HG02623 (cell line): Measurements from ENCODE around the gene ADA.
"Not testable (repeated sequence)": the region's sequence is repeated elsewhere in the genome, so short reads cannot be mapped to it uniquely, and the experiment has no call there.

Experiments used
- ATAC-seq: cut with Tn5 transposase; IDR thresholded peaks from one replicate; pipeline ENCODE4 v1.9.1; 2021; ENCODE audit warnings: moderate library complexity; ENCODE audit not compliant: unreplicated experiment

Gene ADA

DNA sequence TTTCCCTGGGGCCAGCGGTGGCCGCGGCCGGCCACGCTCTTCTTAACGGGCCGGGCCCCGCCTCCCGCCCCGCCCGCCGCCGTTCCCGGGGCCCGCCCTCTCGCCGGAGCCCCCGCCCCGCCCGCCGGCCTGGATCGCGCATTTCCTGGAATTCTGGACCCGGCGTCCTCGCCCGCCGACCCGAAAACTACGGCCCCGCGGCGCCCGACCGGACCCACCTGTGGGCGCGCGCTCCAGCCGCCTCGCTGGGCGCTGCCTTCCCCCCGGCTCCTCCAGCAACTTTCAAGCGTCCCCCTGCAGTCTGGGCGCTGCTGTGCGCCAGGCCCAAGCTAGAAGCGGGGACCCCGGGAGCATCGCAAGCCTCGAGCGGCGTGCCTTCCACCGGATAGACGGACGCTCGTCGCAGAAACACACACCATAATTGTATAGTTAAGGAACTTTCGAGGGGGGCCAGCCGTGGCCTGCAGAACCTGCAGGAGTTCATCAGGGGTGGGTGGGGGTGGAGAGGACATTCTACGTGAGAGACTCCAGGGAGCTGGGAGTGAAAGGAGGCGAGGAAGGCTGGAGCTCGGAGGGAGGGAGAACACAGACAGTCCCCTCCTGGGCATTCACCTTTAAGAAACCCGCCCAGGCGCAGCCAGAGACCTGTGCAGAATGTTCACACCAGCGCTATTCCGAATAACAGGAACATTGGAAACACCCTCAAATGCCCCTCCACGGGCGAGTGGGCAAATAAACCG, at the start of gene ADA:
ADA (minus strand) TSS at position 16 of the 740 bp plus-strand sequence. CDS start 92 bp downstream, outside the sequence.
- ATAC-seq = no peak

DNA sequence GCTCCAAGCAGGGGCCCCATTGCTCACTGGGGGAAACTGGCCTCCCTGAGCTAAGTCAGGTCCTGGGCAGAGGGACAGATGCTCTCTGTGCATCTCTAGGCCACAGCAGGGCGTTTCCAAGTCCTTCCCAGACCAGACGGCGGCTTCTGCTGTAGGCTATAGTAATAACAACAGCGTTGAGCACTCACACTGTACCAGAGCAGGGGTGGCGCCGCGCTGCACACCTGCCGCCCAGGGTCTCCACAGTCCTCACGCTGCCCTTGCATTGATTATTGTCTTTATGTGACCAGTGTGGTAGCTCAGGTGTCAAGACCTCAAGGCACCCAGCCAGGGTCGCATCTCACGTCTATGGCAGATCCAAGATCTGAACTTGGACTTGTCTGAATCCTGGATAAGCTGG, 48.8 kb upstream of the ADA start:
- ATAC-seq = no peak

DNA sequence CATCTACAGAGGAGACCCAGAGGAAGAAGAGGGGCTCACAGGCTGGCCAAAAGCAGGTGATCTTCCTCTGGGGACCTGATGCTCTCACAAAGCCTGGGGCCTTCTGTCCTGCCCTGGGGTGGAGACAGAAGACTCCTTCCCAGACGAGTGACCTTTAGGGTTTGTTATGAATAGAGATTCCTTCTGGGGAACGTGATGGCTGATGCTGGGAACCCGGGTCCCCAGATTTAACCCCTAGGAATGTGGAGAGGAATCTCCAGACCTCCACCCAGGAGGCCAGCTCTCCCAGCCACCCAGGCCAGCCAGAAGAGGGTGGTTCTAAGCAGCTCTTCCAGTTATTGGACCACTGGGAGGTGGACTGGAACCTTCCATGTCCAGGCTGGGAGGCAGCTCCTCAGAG, 46.9 kb upstream of the ADA start:
- ATAC-seq = no peak

DNA sequence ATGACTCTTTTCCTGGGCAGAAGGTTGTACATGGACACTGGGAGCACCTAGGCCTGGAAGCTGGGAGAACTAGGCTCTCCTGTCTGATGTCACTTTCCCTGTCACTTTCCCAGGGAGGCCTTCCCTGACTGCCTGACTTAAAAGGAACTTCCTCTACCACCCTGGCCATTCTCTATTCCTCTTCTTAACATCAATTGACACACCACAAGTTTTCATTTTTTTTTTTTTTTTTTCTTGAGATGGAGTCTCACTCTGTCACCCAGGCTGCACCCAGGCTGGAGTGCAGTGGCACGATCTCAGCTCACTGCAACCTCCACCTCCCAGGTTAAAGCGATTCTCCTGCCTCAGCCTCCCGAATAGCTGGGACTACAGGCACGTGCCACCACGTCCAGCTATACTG, 45.5 kb upstream of the ADA start:
- not testable (repeated sequence) for ATAC-seq

DNA sequence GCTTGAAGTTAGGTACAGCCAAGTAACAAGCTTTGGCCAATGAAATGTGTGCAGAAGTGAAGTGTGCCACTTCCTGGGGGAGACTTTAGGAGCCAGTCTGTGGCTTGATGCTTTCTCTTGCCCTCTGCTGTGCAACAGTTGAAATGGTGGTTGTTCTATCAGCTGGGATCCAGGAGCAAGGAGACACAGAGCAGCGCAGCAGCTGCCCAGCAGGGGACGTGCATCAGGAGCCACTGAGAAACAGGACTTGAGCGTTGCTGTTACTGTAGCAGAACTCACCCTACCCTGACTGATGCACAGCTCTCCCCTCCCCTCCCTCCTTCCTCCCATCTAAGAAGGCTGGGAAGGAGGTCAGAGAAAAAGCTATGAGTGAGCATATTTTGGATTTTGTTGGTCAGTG, 44.8 kb upstream of the ADA start:
- no peak for ATAC-seq

DNA sequence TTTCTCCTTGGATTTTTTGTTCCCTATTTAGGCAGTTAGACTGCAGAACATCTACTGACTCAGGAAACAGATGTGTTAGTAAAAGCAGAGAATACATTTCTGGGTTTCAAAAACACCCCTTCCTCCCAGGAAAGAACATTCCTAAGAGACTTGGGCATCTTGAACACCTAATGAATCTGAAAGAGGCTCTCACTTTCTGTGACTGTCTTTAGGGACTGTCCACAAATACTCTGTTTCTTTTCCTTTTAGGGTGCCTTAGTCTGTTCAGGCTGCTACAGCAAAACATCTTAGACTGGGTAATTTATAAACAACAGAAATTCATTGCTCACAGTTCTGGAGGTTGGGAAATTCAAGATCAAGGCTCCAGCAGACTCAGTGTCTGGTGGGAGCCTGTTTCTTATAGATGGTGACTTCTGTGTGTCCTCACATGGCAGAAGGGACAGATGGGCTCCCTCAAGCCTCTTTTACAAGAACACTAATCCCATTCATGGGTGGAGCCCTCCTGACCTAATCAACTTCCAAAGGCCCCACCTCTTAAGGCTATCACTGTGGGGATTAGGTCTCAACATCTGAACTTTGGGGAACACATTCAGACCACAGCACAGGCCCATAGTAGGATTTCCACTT, 44.3 kb upstream of the ADA start:
- no peak for ATAC-seq

DNA sequence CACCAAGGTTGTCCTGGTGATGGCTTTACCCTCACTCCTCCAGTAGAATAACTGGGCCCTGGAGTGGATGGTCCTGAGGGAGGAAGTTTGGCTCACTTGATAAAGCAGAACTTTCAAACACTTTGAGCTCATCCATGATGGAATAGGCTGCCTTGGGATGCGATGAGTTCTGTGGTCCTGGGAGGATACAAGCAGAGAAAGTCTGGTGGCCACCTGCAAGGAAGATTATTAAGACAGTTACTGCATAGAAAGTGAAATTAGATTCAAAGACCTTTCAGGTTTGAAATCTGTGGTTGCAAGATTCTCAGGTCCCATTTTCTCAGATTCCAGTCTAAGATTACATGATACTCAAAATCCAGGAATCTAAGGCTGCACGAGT, 43.8 kb upstream of the ADA start:
- ATAC-seq = no peak

DNA sequence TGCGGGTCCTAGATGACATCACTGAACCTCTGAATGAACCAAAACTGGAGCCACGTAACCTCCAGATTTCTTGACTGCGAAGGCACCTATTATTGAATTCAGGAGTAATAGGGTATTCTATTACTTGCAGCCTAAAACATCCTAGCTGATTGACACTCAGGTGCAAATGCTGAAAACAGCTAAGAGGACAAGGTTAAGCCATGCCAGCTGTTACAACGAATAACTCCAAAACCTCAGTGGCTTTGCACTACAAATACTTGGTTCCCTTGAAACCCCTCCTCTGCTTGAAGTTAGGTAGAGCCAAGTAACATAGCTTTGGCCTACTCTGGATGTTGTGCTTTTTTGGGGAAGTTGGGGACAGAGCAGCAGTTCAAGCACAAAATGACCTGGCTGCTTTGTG, 42.7 kb upstream of the ADA start:
- no peak for ATAC-seq

DNA sequence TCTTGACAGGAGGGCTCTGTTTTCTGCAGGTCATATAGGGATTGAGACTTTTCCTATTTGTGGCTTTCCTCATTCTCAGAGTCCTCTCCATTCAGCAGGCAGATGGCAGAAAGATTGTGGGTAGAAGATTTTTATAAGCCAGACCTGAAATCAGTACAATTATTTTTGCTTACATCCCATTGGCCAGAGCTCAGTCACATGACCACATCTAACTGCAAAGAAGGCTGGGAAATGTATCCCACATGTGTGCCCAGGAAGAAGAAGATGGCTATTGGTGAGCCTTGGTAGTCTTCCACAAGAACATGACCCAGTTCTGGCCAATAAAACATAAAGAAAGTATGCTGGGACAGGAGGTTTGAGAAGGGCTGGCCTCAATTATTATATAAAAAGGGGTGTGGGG, 42.1 kb upstream of the ADA start:
- no peak for ATAC-seq

DNA sequence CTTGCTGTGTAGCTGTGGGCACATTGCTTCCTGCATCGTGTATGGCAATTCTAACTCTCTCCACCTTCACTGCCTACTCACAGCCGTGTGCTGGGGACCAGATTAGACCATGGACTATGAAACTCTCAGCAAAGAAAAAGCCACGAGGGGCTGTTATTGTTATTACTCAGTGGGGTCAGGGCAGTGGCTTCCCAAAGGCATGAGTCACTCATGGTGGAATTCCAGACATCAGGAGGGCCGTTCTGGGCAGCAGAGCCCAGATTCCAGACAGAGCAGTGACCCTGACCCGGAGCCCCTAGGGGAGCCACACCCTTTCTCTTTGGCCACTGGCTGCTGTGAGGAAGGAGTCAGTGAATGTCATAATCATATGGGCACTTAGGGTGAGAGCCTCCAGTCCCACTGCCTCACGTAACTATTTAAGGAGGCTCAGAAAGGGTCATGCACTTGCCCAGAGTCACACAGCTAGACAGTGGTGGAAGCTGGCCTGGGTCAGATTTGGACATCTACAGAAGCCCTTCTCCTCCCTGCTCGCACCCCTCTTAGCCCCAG, 41.5 kb upstream of the ADA start:
- ATAC-seq = no peak

DNA sequence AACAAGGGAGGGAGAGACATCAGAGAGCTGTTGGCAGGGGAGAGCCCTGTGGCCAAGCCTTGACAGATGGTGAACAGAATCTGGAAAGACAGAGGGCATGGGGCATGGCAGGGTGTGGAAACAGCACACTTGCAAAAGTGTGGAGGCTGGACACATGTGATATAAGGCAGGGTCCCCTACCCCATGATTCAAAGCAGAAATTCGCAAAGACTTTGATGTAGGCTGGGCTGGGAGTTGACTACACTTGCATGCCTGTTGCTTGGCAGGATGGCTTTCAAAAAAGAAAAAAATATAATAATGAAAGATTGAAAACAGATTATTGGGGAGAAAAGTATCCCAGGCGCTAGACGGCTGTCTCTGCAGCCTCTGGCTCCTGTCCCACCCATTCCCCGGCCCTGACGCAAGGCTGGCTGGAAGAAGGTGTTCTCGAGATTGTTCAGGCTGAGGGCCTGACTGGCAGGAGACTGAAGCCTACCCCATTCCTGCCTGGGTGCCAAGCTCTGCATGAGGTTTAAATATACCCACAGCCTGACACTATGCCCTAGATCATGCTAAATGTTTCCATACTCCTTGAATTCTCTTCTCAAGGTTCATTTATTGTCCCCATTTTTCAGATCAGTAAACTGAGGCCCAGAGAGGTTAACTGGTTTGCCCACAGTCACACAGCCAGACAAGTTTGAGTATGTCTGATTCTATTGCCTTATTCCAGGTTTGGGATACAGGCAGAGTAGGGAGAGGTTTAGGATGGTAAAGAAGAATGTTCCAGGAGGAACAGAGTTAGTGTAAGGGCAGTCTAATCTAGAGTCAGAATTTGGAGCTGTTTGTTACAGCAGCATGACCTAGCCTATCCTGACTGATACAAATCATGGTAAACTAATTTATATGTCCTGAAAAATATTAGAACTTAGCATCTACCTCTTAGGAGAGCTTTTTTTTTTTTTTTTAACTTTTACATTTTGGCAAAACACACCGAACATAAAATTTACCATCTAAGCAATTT, 40.2 kb upstream of the ADA start:
- ATAC-seq = no peak

DNA sequence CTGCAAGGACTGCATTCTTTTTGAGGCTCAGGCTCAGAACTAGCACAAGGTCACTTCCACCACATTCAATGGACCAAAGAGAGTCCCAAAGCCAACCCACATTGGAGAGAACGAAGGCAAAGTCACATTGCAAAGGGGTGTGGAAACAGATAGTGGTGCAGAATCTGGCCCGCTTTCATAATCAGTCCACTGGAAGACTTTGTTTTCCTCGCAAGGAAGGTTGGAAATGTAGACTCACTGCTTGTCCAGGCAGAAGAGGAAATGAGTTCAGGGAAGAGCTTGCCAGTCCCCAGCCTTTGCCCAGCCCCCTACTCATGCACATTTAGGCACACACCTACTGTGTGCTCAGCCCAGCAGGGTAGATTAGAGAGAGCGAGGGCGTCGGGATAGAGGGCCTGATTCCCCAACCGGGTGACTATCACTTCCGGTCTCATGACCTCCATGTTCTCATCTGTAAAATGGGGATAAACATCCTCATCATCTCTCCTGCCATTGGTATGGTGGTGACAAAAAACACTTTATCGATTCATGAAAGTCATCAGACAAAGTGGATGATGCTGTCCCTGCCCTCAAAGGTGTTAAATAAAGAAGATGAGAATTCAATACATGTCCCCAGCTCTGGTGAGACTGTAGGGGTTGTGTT, 39.4 kb upstream of the ADA start:
- no peak for ATAC-seq

DNA sequence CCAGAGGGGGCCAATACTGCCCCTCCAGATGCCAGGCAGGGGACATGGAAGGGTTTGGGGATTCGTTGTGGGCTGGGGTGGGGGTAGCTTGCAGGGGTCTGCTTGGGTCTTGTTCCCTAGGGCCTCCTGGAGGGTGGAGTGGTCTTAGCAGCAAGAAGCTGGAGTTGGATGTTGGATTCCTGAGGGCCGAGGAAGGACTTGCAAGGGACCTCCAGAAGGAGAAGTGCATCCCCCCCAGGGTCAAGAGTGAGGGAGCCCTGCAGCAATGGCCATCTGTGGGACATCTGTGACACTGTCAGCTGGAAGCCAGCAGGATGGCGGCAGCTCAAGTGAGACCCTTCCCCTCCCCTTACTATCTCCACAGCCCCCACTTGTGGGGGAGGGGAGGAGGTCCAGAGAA, 38.3 kb upstream of the ADA start:
- ATAC-seq = no peak

DNA sequence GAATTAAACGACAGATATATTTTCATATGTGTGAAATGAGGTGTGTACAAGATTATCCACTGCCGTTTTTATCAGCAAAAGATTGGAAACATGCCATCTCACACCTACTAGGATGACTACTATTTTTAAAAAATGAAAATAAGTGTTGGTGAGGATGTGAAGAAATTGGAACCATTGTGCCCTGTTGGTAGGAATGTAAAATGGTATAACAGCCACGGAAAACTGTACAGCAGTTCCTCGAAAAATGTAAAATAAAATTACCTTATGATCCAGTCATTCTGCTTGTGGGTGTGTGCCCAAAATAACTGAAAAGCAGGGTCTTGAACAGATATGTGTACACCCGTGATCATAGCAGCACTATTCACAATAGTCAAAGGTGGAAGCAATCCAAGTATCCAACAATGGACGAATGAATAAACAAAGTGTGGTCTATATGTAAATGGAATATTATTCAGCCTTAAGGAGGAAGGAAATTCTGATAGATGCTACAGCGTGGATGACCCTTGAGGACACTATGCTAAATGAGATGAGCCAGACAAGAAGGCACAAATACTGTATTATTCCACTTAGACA, 36.6 kb upstream of the ADA start:
- ATAC-seq = no peak

DNA sequence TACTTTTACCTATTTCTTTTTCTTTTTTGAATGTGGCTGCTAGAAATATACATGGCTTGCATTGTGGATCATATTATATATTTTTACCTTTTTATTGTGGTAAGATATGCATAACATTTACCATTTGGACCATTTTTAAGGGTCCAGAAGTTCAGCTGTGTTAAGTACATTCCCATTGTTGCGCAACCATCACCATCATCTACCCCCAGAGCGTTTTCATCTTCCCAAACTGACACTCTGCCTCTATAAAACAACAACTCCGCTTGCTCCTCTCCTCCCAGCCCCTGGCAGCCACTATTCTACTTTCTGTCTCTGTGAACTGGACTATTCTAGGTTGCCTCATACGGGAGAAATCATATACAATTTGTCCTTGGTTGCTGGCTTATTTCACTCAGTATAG, 35.4 kb upstream of the ADA start:
- no peak for ATAC-seq

DNA sequence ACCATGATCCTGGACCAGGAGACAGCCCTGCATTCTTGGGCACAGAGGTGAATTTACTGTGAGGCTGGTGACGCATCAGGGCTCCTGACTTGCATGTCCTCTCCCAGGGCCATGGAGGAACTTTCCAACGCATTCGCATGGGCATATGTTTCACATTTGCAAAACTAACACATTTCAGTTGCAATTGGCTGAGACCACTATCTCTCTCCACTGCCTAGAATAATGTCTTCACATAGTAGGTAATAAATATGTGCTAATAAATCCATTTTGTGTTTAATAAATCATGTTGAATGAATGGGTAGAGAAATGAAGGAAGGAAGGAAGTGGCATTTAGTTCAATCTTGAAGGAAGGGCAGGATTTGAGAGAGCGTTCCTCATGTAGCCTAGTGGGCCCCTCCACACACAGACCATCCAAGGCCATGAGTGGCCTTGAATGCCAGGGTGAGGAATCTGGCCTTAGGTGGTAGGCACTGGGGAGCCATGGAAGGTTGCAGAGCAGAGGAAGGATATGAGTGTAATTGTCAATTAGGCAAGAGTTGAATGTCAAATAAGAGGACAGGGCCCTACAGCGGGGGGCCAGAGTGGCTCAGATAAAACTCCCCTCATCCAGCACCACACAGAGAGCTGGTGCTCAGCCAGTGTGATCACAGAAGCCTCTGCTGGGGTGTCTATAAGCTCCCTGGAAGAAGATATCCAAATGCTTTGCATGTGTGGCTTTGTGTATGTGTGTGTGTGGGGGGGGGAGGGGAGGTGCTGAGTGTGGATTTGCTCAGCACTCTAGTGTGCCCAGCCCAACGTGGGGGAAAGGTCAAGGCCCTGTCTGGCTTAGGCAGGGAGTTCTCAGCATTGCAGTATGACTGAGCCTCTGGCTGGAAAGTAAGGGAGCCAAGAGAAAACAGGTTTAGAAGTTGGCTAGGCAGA, 32.8 kb upstream of the ADA start:
- no peak for ATAC-seq

DNA sequence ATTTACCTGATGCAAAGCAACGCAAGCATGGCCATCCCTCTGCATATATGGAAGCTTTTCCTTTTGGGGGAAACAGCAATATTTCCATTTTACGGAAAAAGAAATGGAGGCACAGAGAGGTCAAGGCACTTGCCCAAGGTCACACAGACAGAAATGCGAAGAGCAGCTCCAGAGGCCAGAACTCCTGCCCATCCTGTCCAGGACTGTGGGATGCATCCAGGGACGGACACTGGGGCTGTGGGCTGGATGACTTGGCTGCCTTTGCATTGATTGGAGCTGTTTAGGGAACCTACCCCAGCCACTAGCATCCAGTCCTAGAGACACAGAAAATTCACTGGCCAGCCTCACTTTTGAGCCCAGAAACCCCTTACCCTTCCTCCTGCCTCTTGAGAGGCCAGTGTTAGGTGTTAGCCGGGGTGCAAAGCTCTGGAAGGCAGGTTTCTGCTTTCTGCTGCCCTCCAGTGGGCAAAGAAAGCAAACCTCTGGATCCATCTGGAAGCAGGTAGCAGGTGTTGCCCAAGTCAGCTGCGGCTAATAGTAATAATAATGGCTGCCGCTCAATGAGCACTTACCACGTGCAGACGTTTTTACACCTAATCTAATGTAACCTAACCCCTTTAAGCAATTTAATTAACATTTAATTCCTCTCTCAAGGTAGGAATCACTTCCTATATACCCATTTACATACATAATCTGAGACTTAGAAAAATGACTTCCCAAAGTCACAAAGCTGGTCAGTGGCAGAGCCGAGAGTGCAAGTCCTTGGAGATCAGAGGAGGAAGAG, 32.0 kb upstream of the ADA start:
- no peak for ATAC-seq

DNA sequence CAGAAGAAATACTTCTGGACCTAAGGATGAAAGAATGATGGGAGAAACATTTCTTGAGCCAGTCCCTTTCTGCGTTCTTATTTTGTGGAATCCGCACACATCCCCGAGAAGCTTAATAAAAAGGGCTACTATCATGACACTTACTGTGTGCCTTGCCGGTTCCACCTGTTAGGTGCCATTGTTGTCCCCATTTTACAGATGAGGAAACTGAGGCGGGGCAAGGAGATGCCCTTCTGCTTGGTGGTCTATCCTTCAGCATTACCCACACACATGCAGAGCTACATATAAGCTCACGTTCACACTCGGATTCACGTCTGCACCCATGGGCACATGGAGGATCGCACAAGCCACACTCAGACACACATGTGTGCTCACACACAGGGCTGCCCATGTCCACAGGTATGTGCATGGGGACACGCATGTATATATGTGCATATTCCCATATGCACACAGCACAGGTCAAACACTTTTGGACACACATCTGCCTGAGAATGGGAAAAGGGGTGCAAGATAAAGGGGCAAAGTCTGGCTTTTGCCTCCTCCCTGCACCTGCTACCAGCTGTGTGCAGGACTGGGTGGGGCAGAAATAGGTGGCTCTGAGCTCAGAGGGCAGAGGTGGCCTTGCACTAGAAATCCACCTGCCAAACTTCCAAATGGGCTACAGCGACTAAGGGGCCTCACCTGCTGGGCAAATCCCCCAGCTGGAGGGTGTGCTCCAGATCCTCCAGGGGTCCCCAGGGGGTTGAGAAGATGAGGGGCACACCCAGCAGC, 30.5 kb upstream of the ADA start:
- ATAC-seq = no peak
